ENCODE data around the gene PCDHGA12.
"Not testable (repeated sequence)": the region's sequence is repeated elsewhere in the genome, so short reads cannot be mapped to it uniquely, and the experiment has no call there.

PCDHGA12 gene

DNA sequence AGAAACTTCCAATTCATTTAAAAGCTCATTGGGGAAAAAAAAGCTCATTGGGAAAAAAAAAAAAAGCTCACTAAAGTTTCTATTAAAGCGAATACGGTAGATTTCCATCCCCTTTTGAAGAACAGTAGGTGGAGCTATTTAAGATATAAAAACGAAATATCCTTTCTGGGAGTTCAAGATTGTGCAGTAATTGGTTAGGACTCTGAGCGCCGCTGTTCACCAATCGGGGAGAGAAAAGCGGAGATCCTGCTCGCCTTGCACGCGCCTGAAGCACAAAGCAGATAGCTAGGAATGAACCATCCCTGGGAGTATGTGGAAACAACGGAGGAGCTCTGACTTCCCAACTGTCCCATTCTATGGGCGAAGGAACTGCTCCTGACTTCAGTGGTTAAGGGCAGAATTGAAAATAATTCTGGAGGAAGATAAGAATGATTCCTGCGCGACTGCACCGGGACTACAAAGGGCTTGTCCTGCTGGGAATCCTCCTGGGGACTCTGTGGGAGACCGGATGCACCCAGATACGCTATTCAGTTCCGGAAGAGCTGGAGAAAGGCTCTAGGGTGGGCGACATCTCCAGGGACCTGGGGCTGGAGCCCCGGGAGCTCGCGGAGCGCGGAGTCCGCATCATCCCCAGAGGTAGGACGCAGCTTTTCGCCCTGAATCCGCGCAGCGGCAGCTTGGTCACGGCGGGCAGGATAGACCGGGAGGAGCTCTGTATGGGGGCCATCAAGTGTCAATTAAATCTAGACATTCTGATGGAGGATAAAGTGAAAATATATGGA lies at the start of gene PCDHGA12:
PCDHGA12 (plus strand) TSS at position 176 of the 782 bp plus-strand sequence; CDS start at position 429, 253 bp downstream.
- DNase-seq (ENCODE audit: low read depth) = no peak

- no peak for DNase-seq (ENCODE audit: low read depth)
These were observed 47.6 kb upstream of the PCDHGA12 start, which contains the start of gene PCDHGA7 for GRCh38 chr5:141382469-141383294. Gene PCDHGA7 (plus strand): TSS chr5:141382742. CDS start chr5:141382900, 158 bp downstream.

DNA sequence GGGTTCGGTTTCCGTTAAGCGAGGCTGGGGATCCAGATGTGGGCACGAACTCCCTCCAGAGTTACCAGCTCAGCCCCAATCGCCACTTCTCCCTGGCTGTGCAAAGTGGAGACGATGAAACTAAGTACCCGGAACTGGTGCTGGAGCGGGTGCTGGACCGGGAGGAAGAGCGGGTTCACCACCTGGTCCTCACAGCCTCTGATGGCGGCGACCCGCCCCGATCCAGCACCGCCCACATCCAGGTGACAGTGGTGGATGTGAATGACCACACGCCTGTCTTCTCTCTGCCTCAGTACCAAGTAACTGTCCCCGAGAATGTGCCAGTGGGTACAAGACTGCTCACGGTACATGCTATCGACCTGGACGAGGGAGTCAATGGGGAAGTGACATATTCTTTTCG lies 47.0 kb upstream of the PCDHGA12 start:
- no peak for DNase-seq (ENCODE audit: low read depth)

GRCh38 chr5:141384471-141385267 lies 45.6 kb upstream of the PCDHGA12 start:
- DNase-seq (ENCODE audit: low read depth) = no peak

GRCh38 chr5:141387557-141388311 lies 42.6 kb upstream of the PCDHGA12 start, which contains the start of gene PCDHGB4:
Gene PCDHGB4 (plus strand): TSS chr5:141387698. CDS start chr5:141387885, 187 bp downstream.
- DNase-seq (ENCODE audit: low read depth) = not testable (repeated sequence)

- no peak for DNase-seq (ENCODE audit: low read depth)
These were observed 41.6 kb upstream of the PCDHGA12 start for GRCh38 chr5:141388661-141389060.

DNA sequence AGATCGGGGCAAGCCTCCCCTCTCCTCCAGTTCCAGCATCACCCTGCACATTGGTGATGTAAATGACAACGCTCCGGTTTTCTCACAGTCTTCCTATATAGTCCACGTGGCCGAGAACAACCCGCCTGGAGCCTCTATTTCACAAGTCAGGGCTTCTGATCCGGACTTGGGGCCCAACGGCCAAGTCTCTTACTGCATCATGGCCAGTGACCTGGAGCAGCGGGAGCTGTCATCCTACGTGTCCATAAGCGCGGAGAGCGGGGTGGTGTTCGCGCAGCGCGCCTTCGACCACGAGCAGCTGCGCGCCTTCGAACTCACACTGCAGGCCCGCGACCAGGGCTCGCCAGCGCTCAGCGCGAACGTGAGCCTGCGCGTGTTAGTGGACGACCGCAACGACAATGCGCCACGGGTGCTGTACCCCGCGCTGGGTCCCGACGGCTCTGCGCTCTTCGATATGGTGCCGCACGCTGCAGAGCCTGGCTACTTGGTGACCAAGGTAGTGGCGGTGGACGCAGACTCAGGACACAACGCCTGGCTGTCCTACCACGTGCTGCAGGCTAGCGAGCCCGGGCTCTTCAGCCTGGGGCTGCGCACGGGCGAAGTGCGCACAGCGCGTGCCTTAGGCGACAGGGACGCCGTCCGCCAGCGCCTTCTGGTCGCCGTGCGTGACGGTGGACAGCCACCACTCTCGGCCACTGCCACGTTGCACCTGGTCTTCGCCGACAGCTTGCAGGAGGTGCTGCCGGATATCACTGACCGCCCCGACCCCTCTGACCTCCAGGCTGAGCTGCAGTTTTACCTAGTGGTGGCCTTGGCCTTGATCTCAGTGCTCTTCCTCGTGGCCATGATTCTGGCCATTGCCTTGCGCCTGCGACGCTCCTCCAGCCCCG lies 40.9 kb upstream of the PCDHGA12 start:
- no peak for DNase-seq (ENCODE audit: low read depth)

DNA sequence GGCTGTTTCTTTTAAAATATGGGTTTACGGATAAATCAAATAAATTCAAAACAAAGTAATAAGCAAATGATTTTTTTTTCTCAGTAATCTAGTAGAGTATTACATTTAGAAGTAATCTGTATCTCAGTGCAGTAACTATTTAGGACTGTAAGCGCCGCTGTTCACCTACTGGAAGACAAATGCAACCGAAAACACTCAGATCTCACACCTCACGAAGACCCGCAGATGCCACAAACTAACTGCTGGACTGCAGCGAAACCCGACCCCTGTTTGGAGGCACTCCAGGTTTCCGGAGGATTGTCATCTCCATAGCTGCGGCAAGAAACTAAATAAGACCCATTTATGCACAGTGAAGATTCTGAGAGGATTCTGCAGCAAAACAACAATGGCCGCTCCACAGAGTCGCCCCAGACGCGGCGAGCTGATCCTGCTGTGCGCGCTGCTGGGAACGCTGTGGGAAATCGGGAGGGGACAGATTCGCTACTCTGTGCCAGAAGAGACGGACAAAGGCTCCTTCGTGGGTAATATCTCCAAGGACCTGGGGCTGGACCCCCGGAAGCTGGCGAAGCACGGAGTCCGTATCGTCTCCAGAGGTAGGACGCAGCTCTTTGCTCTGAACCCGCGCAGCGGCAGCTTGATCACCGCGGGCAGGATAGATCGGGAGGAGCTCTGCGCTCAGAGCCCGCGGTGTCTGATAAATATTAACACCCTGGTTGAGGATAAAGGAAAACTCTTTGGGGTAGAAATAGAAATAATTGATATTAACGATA lies 37.7 kb upstream of the PCDHGA12 start, which contains the start of gene PCDHGA8:
PCDHGA8 (plus strand) TSS at position 205 of the 770 bp plus-strand sequence; CDS start at position 386, 181 bp downstream.
- no peak for DNase-seq (ENCODE audit: low read depth)

- no peak for DNase-seq (ENCODE audit: low read depth)
These were observed 37.0 kb upstream of the PCDHGA12 start for GRCh38 chr5:141393267-141393666.

- DNase-seq (ENCODE audit: low read depth) = not testable (repeated sequence)
These were observed 35.7 kb upstream of the PCDHGA12 start for GRCh38 chr5:141394401-141395187.

- DNase-seq (ENCODE audit: low read depth) = not testable (repeated sequence)
These were observed 32.4 kb upstream of the PCDHGA12 start, which contains the start of gene PCDHGB5 for GRCh38 chr5:141397756-141398551. Gene PCDHGB5 (plus strand): TSS chr5:141397947. CDS start chr5:141398128, 181 bp downstream.

DNA sequence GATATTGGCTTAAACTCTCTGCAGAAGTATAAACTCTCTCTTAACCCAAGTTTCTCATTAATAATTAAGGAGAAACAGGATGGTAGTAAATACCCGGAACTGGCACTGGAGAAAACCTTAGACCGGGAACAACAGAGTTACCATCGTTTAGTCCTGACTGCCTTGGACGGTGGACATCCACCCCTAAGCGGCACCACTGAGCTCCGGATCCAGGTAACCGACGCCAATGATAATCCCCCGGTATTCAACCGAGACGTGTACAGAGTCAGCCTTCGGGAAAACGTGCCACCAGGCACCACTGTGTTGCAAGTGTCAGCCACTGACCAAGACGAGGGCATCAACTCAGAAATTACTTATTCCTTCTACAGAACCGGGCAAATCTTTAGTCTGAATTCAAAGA lies 31.7 kb upstream of the PCDHGA12 start:
- DNase-seq (ENCODE audit: low read depth) = no peak

DNA sequence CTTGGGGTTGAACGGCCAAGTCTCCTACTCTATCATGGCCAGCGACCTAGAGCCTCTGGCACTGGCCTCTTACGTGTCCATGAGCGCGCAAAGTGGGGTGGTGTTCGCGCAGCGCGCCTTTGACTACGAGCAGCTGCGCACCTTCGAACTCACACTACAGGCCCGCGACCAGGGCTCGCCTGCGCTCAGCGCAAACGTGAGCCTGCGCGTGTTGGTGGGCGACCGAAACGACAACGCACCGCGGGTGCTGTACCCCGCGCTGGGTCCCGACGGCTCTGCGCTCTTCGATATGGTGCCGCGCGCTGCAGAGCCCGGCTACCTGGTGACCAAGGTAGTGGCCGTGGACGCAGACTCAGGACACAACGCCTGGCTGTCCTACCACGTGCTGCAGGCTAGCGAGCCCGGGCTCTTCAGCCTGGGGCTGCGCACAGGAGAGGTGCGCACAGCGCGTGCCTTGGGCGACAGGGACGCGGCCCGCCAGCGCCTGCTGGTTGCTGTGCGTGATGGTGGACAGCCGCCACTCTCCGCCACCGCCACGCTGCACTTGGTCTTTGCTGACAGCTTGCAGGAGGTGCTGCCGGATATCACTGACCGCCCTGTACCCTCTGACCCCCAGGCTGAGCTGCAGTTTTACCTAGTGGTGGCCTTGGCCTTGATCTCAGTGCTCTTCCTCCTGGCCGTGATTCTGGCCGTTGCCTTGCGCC lies 30.6 kb upstream of the PCDHGA12 start:
- no peak for DNase-seq (ENCODE audit: low read depth)

DNA sequence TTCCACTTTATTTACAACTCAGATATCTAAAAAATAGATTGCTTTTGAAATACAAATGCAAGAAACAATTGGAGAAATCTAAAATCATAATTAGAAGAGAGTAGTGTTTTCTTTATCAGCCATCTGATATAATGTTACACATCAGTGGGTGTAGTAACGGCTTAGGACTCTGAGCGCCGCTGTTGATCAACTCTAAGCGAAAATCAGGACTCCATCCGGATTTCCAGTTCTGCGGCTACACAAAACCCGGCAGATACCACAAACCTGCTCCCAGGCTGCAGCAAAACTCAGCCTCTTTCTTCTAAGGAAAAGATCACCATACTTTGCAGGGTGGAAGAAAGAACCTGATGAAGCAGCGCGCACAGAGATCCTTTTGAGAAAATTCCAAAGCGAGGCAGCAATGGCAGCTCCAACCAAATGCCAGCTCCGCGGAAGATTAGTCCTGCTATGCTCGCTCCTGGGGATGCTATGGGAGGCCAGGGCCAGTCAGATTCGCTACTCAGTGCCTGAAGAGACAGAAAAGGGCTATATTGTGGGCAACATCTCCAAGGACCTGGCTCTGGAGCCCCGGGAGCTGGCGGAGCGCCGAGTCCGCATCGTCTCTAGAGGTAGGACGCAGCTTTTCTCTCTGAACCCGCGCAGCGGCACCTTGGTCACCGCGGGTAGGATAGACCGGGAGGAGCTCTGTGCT lies 27.6 kb upstream of the PCDHGA12 start, which contains the start of gene PCDHGA9:
PCDHGA9 (plus strand) TSS at position 226 of the 691 bp plus-strand sequence; CDS start at position 401, 175 bp downstream.
- DNase-seq (ENCODE audit: low read depth) = no peak

DNA sequence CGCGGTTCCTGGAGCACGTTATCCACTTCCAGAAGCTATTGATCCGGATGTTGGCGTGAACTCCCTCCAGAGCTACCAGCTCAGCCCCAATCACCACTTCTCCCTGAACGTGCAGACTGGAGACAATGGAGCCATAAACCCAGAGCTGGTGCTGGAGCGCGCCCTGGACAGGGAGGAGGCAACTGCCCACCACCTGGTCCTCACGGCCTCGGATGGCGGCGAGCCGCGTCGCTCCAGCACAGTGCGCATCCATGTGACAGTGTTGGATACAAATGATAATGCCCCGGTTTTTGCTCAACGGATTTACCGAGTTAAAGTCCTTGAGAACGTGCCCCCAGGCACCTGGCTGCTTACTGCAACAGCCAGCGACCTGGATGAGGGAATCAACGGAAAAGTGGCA lies 26.9 kb upstream of the PCDHGA12 start:
- no peak for DNase-seq (ENCODE audit: low read depth)

All from stimulated activated CD8-positive, alpha-beta memory T cell treated with anti-CD3 and anti-CD28 coated beads, Interleukin-15, amount 100 ng/mL, for 1 hour (primary cell).